GM10266 (cell line): ENCODE data around the gene SPATA20.

Source experiments
- DNase-seq: peaks from one replicate; pipeline ENCODE4 v3.0.0; 2012; ENCODE audit errors: extremely low spot score
- TF ChIP-seq, protein P1 (sequence below): IDR thresholded peaks from 2 replicates; pipeline ENCODE4 v1.5.1; 2012; ENCODE audit warnings: mild to moderate bottlenecking, low read depth; ENCODE audit not compliant: control insufficient read depth, insufficient read depth; ENCODE audit errors: missing control alignments

The SPATA20 gene

DNA sequence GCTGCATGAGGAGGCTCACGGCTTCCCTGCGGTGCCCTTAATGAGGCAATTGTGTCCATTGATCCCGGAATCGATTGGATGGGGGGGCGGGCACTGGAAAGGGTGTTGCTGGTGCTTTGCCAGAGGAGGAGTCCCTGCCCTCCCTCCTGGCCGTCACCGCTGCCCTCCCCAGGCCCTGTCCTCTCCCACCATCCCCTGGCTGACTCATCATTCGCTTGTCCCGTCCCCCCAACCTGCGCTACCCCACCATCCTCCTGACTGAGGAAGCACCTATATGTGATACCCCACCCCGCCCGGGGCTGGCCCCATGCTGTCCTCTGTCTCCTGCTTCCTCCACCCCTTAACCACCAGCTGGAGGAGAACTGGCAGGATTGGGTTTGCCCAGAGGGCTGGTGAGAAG is 34.3 kb downstream of the SPATA20 start:
- DNase-seq, result no peak
- TF ChIP-seq, protein P1, sequence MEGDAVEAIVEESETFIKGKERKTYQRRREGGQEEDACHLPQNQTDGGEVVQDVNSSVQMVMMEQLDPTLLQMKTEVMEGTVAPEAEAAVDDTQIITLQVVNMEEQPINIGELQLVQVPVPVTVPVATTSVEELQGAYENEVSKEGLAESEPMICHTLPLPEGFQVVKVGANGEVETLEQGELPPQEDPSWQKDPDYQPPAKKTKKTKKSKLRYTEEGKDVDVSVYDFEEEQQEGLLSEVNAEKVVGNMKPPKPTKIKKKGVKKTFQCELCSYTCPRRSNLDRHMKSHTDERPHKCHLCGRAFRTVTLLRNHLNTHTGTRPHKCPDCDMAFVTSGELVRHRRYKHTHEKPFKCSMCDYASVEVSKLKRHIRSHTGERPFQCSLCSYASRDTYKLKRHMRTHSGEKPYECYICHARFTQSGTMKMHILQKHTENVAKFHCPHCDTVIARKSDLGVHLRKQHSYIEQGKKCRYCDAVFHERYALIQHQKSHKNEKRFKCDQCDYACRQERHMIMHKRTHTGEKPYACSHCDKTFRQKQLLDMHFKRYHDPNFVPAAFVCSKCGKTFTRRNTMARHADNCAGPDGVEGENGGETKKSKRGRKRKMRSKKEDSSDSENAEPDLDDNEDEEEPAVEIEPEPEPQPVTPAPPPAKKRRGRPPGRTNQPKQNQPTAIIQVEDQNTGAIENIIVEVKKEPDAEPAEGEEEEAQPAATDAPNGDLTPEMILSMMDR, result no peak

DNA sequence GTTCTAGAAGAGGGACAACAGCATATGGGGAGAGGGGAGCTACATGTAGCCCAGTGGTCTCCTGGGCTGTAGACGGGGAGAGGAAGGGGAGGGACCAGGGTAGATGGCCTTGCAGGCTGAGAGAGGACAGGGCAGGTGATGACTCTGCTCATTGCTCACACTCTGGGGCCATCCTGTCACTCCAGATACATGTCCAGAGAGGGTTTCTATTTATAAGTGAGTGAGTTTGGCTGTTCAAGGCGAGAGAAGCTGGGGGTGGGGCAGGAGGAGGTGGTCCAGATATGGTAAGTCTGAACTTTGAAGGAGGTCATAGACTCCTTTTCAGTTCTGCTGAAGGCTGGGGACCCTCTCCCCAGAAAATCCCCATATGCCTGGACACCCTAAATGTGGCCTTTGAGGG is 35.8 kb downstream of the SPATA20 start:
- TF ChIP-seq, protein P1, result no peak

DNA sequence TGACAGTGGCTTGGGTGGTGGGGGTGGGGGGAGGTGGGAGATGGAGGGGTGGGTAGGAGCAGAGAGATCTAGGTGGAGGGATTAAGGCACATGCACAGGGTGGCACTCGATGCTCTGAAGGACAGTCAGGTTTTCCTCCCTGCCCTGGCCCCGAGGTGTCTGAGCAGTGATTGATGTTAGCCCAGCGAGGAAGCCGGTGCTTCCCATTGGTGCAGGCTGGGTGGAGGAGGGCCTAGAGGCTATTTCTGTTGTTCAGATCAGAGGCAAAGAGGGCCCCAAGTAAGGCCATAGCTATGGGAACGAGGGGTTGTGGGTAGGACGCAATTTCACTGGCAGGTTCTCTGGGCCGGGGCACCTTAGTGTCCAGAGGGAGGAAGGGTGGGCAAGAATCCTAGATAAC is 36.7 kb downstream of the SPATA20 start:
- DNase-seq, result no peak
- TF ChIP-seq, protein P1, result no peak

More for the DNA sequence above, 35.8 kb downstream of the SPATA20 start:
- no peak for DNase-seq

DNA sequence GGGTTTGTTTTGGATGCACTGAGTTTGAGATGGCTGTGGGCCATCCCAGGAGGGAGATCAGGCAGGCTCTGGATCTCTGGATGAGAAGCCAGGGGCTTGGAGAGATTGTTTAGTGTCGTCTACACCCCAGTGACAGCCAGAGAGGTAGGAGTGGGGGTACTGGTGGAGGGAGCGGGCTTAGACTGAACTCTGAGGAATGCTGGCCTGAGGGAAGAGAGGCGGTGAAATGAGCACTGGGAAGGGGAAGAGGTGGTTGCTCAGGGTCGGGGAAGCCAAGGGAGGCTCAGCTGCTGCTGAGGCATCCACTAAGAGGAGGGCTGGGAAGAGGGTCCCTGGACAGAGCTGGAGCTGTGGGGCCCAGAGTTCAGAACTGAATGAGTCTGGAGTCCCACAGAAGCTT is 37.1 kb downstream of the SPATA20 start:
- TF ChIP-seq, protein P1, result no peak
- no peak for DNase-seq

DNA sequence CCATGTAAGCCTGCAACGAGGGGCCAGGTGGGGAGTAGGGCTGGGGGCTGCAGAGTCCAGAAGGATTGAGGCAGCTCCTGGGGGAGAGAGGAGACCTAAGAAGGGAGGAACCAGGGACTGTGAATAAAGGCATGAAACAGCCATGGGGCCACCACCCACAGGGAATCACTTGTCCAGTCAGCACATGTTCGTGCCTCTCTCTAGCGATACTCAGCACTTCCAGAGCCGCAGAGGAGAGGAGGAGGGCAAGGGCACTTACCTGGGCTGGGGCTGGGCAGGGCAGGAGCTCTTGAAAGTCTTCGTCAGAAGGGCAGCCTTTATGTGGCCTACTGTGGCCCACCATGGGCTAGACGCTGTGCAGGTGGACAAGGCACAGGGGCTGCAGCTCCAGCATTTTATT is 37.8 kb downstream of the SPATA20 start:
- DNase-seq, result no peak
- TF ChIP-seq, protein P1, result no peak

DNA sequence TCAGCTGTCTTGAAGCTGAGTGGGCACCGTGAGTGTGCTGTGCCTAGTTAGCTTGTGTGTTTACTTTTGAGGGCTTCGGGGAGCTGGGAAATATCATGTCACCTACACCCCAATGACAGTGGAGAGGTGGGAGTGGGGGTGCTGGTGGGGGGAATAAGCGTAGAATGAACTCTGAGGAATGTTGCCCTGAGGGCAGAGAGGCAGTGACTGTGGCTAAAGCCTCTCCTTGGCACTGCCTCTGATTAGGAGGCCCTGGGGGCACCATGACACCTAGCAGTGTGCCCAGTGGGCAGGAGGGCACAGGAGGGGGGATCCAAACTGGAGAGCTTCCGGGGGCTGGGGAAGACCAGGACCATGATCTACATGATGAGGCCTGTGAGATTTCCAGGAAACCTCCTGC is 38.4 kb downstream of the SPATA20 start:
- no peak for DNase-seq
- TF ChIP-seq, protein P1, result no peak

DNA sequence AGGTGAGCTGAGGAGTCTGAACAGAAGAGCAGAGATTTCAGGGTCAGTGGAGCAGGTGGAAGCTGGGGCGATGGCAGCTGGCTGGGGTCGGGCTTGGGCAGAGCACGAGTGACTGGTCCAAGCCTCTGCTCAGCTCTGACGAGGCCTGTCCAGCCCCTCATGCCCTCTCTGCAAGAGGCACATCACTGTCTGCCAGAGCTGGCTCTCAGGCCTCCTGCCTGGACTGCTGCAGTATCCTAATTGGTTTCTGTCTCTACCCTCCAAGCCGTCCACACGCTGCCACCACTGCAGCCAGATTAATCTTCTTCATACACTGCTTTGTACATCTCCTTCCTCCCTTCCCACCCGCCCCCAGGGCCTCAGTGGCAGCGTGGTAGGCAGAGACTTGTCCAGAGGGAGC is 38.9 kb downstream of the SPATA20 start:
- no peak for DNase-seq

More for the DNA sequence above, 38.9 kb downstream of the SPATA20 start:
- TF ChIP-seq, protein P1, result no peak
